K562 (cell line): ENCODE data around the gene RHOU. TPM values are rescaled to one million over a fixed set of nuclear protein-coding genes. Genes with fewer than 3 reads are reported as not detected.

Source experiments
- ATAC-seq: fragments of 200-7000 bp; cut with Tn5 transposase; 3 replicates; pipeline ENCODE4 v1.9.1; 2020; ENCODE audit warnings: moderate library complexity
- BruUV-seq: library from RNA; stranded (reverse); fragments of 400-500 nt; replicated peaks from 2 replicates; lab custom pipeline; 2021; lab: Mats Ljungman, UMichigan
- CTCF ChIA-PET: fragments of 300-600 bp; formaldehyde crosslinking; extraction: SDS; loops from one replicate; lab custom pipeline; 2021; ENCODE audit warnings: low intra/inter-chr PET ratio; lab: Yijun Ruan, JAX
- POLR2A ChIA-PET: fragments of 300-600, 350-650 bp; sonication (Branson Sonifier 250); formaldehyde crosslinking; extraction: SDS; loops from one replicate; lab custom pipeline; 2021; ENCODE audit warnings: antibody characterized with exemption, inconsistent platforms; lab: Yijun Ruan, JAX
- DNase-seq, 4 experiments: peaks; one replicate each; pipeline versions ENCODE4 v3.0.0 to v3.0.0-alpha.2; 2011 to 2018; ENCODE audit warnings: low spot score in 3 of 4, mixed read lengths in 3 of 4; ENCODE audit errors: extremely low read depth in 1 of 4
- FAIRE-seq: peaks from 2 replicates; lab custom pipeline; 2011; peaks lifted over from hg19 to GRCh38; lab: Jason Lieb, UNC
- H2AFZ ChIP-seq: 2 replicates; pipeline ENCODE4 v1.6.0; 2011; ENCODE audit warnings: low read depth, low read length, control low read depth, inconsistent platforms
- H3K27ac ChIP-seq: fragments of 200-600 bp; 3 replicates; pipeline ENCODE4 v1.8.0; 2011; ENCODE audit warnings: low read depth, mild to moderate bottlenecking, control low read depth, inconsistent platforms, low read length, moderate library complexity, mixed read lengths; ENCODE audit errors: extremely low read depth
- H3K27me3 ChIP-seq, 2 experiments: fragments of 300-600 bp in 1 of 2; 2 replicates in 1 of 2; 3 replicates in 1 of 2; pipeline versions ENCODE4 v1.6.0 to v1.8.0; 2011; ENCODE audit warnings: inconsistent platforms in 2 of 2, low read length in 2 of 2, mild to moderate bottlenecking in 1 of 2, mixed read lengths in 1 of 2, moderate library complexity in 1 of 2; ENCODE audit not compliant: control insufficient read depth in 2 of 2, insufficient read depth in 2 of 2
- H3K36me3 ChIP-seq: fragments of 300-600 bp; 3 replicates; pipeline ENCODE4 v1.8.0; 2011; ENCODE audit warnings: mild to moderate bottlenecking, low read length, inconsistent platforms; ENCODE audit not compliant: control insufficient read depth, insufficient read depth
- H3K4me1 ChIP-seq, 2 experiments: fragments of 200-600 bp in 1 of 2; replicated peaks in 1 of 2; 2 replicates in 1 of 2; 3 replicates in 1 of 2; pipeline versions ENCODE4 v1.5.1 to v1.8.0; 2011; ENCODE audit warnings: inconsistent platforms in 2 of 2, low read length in 2 of 2, mild to moderate bottlenecking in 1 of 2, mixed read lengths in 1 of 2, moderate library complexity in 1 of 2; ENCODE audit not compliant: control insufficient read depth in 2 of 2, insufficient read depth in 2 of 2
- H3K4me2 ChIP-seq: 2 replicates; pipeline ENCODE4 v1.6.1; 2011; ENCODE audit warnings: low read length, control low read depth, inconsistent platforms, mixed read lengths; ENCODE audit not compliant: insufficient read depth
- H3K4me3 ChIP-seq: fragments of 200-600 bp; sonication (generic), shearing (Covaris generic); 2 replicates; pipeline ENCODE4 v1.5.1; 2016; ENCODE audit warnings: control low read depth, inconsistent platforms
- H3K79me2 ChIP-seq: fragments of 200-600 bp; 3 replicates; pipeline ENCODE4 v1.8.0; 2011; ENCODE audit warnings: low read length, inconsistent platforms; ENCODE audit not compliant: control insufficient read depth, insufficient read depth
- H3K9ac ChIP-seq, 2 experiments: 2 replicates each; pipeline versions ENCODE4 v1.6.0 to v1.6.1; 2011; ENCODE audit warnings: low read depth in 2 of 2, low read length in 2 of 2, control low read depth in 1 of 2, inconsistent platforms in 1 of 2, mild to moderate bottlenecking in 1 of 2, mixed read lengths in 1 of 2; ENCODE audit not compliant: insufficient read depth in 1 of 2
- H3K9me1 ChIP-seq: one replicate; pipeline ENCODE4 v1.6.0; 2011; ENCODE audit warnings: inconsistent platforms, mild to moderate bottlenecking, low read length, moderate library complexity; ENCODE audit not compliant: control insufficient read depth, insufficient read depth
- H3K9me3 ChIP-seq: replicated peaks from 2 replicates; pipeline ENCODE4 v1.5.1; 2011; ENCODE audit warnings: low read depth, low read length, inconsistent platforms; ENCODE audit not compliant: control insufficient read depth, insufficient read depth
- H4K20me1 ChIP-seq: replicated peaks from 2 replicates; pipeline ENCODE4 v1.6.1; 2011; ENCODE audit warnings: low read length, inconsistent platforms, mixed read lengths; ENCODE audit not compliant: control insufficient read depth, insufficient read depth
- ATF4 ChIP-seq: fragments of 450-650 bp; formaldehyde crosslinking; IDR thresholded peaks from 2 replicates; pipeline ENCODE4 v1.4.0; 2022; ENCODE audit warnings: mild to moderate bottlenecking, moderate library complexity
- CREM ChIP-seq: IDR thresholded peaks from 2 replicates; pipeline ENCODE4 v1.6.1; 2014; ENCODE audit warnings: antibody characterized with exemption, low read depth
- KLF1 ChIP-seq: fragments of 450-650 bp; IDR thresholded peaks from 2 replicates; pipeline ENCODE4 v1.6.1; 2016; ENCODE audit warnings: missing genetic modification characterization, missing compliant biosample characterization
- SIRT6 ChIP-seq: IDR thresholded peaks from one replicate; pipeline ENCODE4 v1.6.1; 2012; ENCODE audit warnings: low read depth, mild to moderate bottlenecking, control low read depth, inconsistent platforms, low read length, moderate library complexity
- ZNF263 ChIP-seq: sonication (generic); formaldehyde crosslinking; IDR thresholded peaks from 2 replicates; pipeline ENCODE4 v1.8.0; 2022; ENCODE audit warnings: mild to moderate bottlenecking, missing genetic modification reagents, borderline replicate concordance
- WGBS: fragments of 100-300 bp; shearing (Covaris generic); methylation state at CpG from one replicate; pipeline ENCODE4 v1.1.6; 2016; ENCODE audit warnings: low coverage, mixed read lengths; ENCODE audit not compliant: insufficient coverage; ENCODE audit errors: missing lambda C conversion rate; 5-methylcytosine and 5-hydroxymethylcytosine counted together
- in situ Hi-C: fragments of 300-500 bp; cut with MboI; formaldehyde crosslinking; loops from 4 replicates; pipeline ENCODE4 v1.15.0; 2018; ENCODE audit warnings: inconsistent platforms, mixed read lengths
- intact Hi-C: fragments of 100-400 bp; cut with micrococcal nuclease; formaldehyde crosslinking; loops from 2 replicates; pipeline ENCODE4 v1.14.2; 2022
- polyA plus RNA-seq, 8 experiments: library from polyadenylated mRNA; depleted of rRNA in 4 of 8; stranded (reverse) in 5 of 8; unstranded in 3 of 8; fragments of >200 nt; fragmentation: Nextera tagmentation in 2 of 8; fragmentation: Illumina TruSeq in 1 of 8; extraction: Ambion mirVana in 2 of 8; extraction: Trizol in 1 of 8; gene quantifications; 2 replicates each; pipeline versions ENCODE4 v1.2.1 to v1.2.3, GENCODE V29; 2011 to 2014; ENCODE audit warnings: inconsistent platforms in 1 of 8, missing spikeins in 1 of 8
- total RNA-seq, 7 experiments: library from RNA; depleted of rRNA in 6 of 7; stranded (reverse); fragments of >200 nt in 6 of 7; fragmentation: Illumina TruSeq in 2 of 7; extraction: Trizol in 2 of 7; gene quantifications; 2 replicates each; pipeline versions ENCODE4 v1.2.1 to v1.2.3, GENCODE V29; 2011 to 2021; ENCODE audit warnings: low replicate concordance in 1 of 7
- TF ChIP-seq, protein P1 (sequence below): sonication (generic); formaldehyde crosslinking; IDR thresholded peaks from 2 replicates; pipeline ENCODE4 v1.8.0; 2022; ENCODE audit warnings: mild to moderate bottlenecking, missing genetic modification reagents, borderline replicate concordance
- TF ChIP-seq, protein P2 (sequence below): fragments of 450-650 bp; IDR thresholded peaks from 2 replicates; pipeline ENCODE4 v1.6.1; 2017; ENCODE audit warnings: antibody characterized with exemption, mild to moderate bottlenecking

RHOU gene
- total and polyA plus RNA-seq, 9 of the 15 experiments (the other 6 are each of a cell fraction or from before 2014, with no cell fraction given) = 0.07 TPM; not detected in 8

GRCh38 chr1:228763561-228763960 lies 28.3 kb downstream of the RHOU start:
- POLR2A ChIA-PET = no interaction called here
- ATAC-seq = no peak

More at GRCh38 chr1:228763561-228763960, 28.3 kb downstream of the RHOU start:
- TF ChIP-seq ATF4 (CRISPR knock-in tag) (no peak), KLF1 (no peak), CREM (no peak), ZNF263 (CRISPR knock-in tag) (no peak), SIRT6 (no peak)
- TF ChIP-seq, protein P1, sequence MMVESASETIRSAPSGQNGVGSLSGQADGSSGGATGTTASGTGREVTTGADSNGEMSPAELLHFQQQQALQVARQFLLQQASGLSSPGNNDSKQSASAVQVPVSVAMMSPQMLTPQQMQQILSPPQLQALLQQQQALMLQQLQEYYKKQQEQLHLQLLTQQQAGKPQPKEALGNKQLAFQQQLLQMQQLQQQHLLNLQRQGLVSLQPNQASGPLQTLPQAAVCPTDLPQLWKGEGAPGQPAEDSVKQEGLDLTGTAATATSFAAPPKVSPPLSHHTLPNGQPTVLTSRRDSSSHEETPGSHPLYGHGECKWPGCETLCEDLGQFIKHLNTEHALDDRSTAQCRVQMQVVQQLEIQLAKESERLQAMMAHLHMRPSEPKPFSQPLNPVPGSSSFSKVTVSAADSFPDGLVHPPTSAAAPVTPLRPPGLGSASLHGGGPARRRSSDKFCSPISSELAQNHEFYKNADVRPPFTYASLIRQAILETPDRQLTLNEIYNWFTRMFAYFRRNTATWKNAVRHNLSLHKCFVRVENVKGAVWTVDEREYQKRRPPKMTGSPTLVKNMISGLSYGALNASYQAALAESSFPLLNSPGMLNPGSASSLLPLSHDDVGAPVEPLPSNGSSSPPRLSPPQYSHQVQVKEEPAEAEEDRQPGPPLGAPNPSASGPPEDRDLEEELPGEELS (CRISPR knock-in tag) = no peak
- TF ChIP-seq, protein P2, sequence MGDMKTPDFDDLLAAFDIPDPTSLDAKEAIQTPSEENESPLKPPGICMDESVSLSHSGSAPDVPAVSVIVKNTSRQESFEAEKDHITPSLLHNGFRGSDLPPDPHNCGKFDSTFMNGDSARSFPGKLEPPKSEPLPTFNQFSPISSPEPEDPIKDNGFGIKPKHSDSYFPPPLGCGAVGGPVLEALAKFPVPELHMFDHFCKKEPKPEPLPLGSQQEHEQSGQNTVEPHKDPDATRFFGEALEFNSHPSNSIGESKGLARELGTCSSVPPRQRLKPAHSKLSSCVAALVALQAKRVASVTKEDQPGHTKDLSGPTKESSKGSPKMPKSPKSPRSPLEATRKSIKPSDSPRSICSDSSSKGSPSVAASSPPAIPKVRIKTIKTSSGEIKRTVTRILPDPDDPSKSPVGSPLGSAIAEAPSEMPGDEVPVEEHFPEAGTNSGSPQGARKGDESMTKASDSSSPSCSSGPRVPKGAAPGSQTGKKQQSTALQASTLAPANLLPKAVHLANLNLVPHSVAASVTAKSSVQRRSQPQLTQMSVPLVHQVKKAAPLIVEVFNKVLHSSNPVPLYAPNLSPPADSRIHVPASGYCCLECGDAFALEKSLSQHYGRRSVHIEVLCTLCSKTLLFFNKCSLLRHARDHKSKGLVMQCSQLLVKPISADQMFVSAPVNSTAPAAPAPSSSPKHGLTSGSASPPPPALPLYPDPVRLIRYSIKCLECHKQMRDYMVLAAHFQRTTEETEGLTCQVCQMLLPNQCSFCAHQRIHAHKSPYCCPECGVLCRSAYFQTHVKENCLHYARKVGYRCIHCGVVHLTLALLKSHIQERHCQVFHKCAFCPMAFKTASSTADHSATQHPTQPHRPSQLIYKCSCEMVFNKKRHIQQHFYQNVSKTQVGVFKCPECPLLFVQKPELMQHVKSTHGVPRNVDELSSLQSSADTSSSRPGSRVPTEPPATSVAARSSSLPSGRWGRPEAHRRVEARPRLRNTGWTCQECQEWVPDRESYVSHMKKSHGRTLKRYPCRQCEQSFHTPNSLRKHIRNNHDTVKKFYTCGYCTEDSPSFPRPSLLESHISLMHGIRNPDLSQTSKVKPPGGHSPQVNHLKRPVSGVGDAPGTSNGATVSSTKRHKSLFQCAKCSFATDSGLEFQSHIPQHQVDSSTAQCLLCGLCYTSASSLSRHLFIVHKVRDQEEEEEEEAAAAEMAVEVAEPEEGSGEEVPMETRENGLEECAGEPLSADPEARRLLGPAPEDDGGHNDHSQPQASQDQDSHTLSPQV = no peak
- TF ChIP-seq, all 486 proteins: peak for 0
- no peaks in the 10 kb centered on the region for H3K9me1 ChIP-seq
- WGBS = 0% methylated on average over 3 of the region's 3 CpGs
- no peak overlapping the region for H3K9ac ChIP-seq
- intact Hi-C loops (no loop called here), in situ Hi-C loops (no loop called here)
- H3K9me3 ChIP-seq = no peaks in the 10 kb centered on the region
- no peak overlapping the region for H2AFZ ChIP-seq
- H4K20me1 ChIP-seq = no peaks in the 10 kb centered on the region
- no peaks in the 10 kb centered on the region for H3K79me2 ChIP-seq
- H3K4me2 ChIP-seq = no peak overlapping the region
- peaks cover 0 to 1% of the 10 kb centered on the region in 2 experiments; a peak in 2 of 5 replicates for H3K27me3 ChIP-seq
- FAIRE-seq = no peak
- no peaks in the 10 kb centered on the region for H3K36me3 ChIP-seq
- no TSS peak for BruUV-seq
- H3K4me3 ChIP-seq = no peak overlapping the region
- DNase-seq = no peak
- CTCF ChIA-PET = no interaction called here
- no peaks in the 10 kb centered on the region for H3K4me1 ChIP-seq
- no peak overlapping the region for H3K27ac ChIP-seq
